GM21447 (cell line): ENCODE results near the gene PTPRT.

Source experiments
- ATAC-seq: cut with Tn5 transposase; IDR thresholded peaks from one replicate; pipeline ENCODE4 v1.9.1; 2021; ENCODE audit not compliant: unreplicated experiment

Gene PTPRT

GRCh38 chr20:42576167-42576566 lies 613.5 kb downstream of the PTPRT start:
- no peak for ATAC-seq

GRCh38 chr20:42572320-42573016 lies 617.2 kb downstream of the PTPRT start:
- no peak for ATAC-seq

GRCh38 chr20:42567409-42567808 lies 622.3 kb downstream of the PTPRT start:
- no peak for ATAC-seq

- no peak for ATAC-seq
Measured at GRCh38 chr20:42565235-42565995, 624.3 kb downstream of the PTPRT start.

GRCh38 chr20:42559665-42560064 lies 630.0 kb downstream of the PTPRT start:
- no peak for ATAC-seq

GRCh38 chr20:42556575-42556974 lies 633.1 kb downstream of the PTPRT start:
- ATAC-seq: no peak

GRCh38 chr20:42553374-42553773 lies 636.3 kb downstream of the PTPRT start:
- no peak for ATAC-seq

- ATAC-seq: no peak
Measured at GRCh38 chr20:42549496-42549895, 640.2 kb downstream of the PTPRT start.

GRCh38 chr20:42544926-42545325 lies 644.8 kb downstream of the PTPRT start:
- no peak for ATAC-seq

- no peak for ATAC-seq
Measured at GRCh38 chr20:42532831-42533230, 656.9 kb downstream of the PTPRT start.

GRCh38 chr20:42531508-42531961 lies 658.2 kb downstream of the PTPRT start:
- no peak for ATAC-seq

GRCh38 chr20:42530855-42531448 lies 658.8 kb downstream of the PTPRT start:
- no peak for ATAC-seq

- no peak for ATAC-seq
Measured at GRCh38 chr20:42530191-42530590, 659.5 kb downstream of the PTPRT start.

GRCh38 chr20:42524058-42524457 lies 665.6 kb downstream of the PTPRT start:
- ATAC-seq: no peak

GRCh38 chr20:42516692-42517091 lies 673.0 kb downstream of the PTPRT start:
- ATAC-seq: no peak

- ATAC-seq: no peak
Measured at GRCh38 chr20:42510686-42511085, 679.0 kb downstream of the PTPRT start.

- ATAC-seq: no peak
Measured at GRCh38 chr20:42507874-42508273, 681.8 kb downstream of the PTPRT start.

GRCh38 chr20:42506397-42506796 lies 683.3 kb downstream of the PTPRT start:
- ATAC-seq: no peak

GRCh38 chr20:42502591-42502990 lies 687.1 kb downstream of the PTPRT start:
- no peak for ATAC-seq

- no peak for ATAC-seq
Measured at GRCh38 chr20:42496595-42496994, 693.1 kb downstream of the PTPRT start.

GRCh38 chr20:42494290-42494689 lies 695.4 kb downstream of the PTPRT start:
- ATAC-seq: no peak

GRCh38 chr20:42493001-42493400 lies 696.7 kb downstream of the PTPRT start:
- no peak for ATAC-seq
